Vagina (tissue), 2 donors: ENCODE results near the gene ZNF263. TPM values are rescaled to one million over a fixed set of nuclear protein-coding genes. Genes with fewer than 3 reads are reported as not detected.

Source experiments
- DNase-seq, 2 donors: peaks; one replicate each; pipeline ENCODE4 v3.0.0-alpha.2; 2017; ENCODE audit errors: extremely low spot score in 2 of 2
- H3K27ac ChIP-seq: fragments of 200-600 bp; sonication (generic); one replicate; pipeline ENCODE4 v1.5.1; 2019
- H3K27me3 ChIP-seq: fragments of 200-600 bp; sonication (generic); one replicate; pipeline ENCODE4 v1.5.1; 2019
- H3K36me3 ChIP-seq, 2 donors: fragments of 200-600 bp; sonication (generic); one replicate each; pipeline ENCODE4 v1.5.1; 2017 to 2019
- H3K4me1 ChIP-seq: fragments of 200-600 bp; sonication (generic); one replicate; pipeline ENCODE4 v1.5.1; 2019
- H3K4me3 ChIP-seq, 2 donors: fragments of 200-600 bp; sonication (generic); 1 replicate in 1 of 2; 2 replicates in 1 of 2; pipeline ENCODE4 v1.5.1; 2016 to 2019
- H3K9me3 ChIP-seq: fragments of 200-600 bp; sonication (generic); one replicate; pipeline ENCODE4 v1.5.1; 2019
- POLR2A ChIP-seq, 2 donors: fragments of 450-650 bp; IDR thresholded peaks; one replicate each; pipeline ENCODE4 v1.6.1; 2017; ENCODE audit warnings: antibody characterized with exemption in 2 of 2, mild to moderate bottlenecking in 2 of 2, moderate library complexity in 2 of 2
- POLR2AphosphoS5 ChIP-seq, 2 donors: sonication (generic); formaldehyde crosslinking; IDR thresholded peaks; one replicate each; pipeline ENCODE4 v1.9.0; 2017; ENCODE audit warnings: antibody characterized with exemption in 2 of 2, mild to moderate bottlenecking in 2 of 2, low read depth in 1 of 2; ENCODE audit not compliant: insufficient read depth in 1 of 2
- intact Hi-C: fragments of 100-400 bp; cut with DNase I; formaldehyde crosslinking; loops from one replicate; pipeline ENCODE4 v1.15.1; 2023
- total RNA-seq: library from RNA; depleted of rRNA; stranded (reverse); fragments of >200 nt; gene quantifications from one replicate; pipeline ENCODE4 v1.2.3, GENCODE V29; 2016
- TF ChIP-seq, protein P1 (sequence below), 3 experiments: fragments of 450-650 bp in 2 of 3; fragments of 200-600 bp in 1 of 3; sonication (generic) in 1 of 3; IDR thresholded peaks; one replicate each; pipeline ENCODE4 v1.5.1; 2017 to 2019; ENCODE audit warnings: antibody characterized with exemption in 3 of 3, mild to moderate bottlenecking in 2 of 3, moderate library complexity in 2 of 3

Gene ZNF263
- total RNA-seq, 1 donor from 2014 or later: 29.7 TPM

DNA sequence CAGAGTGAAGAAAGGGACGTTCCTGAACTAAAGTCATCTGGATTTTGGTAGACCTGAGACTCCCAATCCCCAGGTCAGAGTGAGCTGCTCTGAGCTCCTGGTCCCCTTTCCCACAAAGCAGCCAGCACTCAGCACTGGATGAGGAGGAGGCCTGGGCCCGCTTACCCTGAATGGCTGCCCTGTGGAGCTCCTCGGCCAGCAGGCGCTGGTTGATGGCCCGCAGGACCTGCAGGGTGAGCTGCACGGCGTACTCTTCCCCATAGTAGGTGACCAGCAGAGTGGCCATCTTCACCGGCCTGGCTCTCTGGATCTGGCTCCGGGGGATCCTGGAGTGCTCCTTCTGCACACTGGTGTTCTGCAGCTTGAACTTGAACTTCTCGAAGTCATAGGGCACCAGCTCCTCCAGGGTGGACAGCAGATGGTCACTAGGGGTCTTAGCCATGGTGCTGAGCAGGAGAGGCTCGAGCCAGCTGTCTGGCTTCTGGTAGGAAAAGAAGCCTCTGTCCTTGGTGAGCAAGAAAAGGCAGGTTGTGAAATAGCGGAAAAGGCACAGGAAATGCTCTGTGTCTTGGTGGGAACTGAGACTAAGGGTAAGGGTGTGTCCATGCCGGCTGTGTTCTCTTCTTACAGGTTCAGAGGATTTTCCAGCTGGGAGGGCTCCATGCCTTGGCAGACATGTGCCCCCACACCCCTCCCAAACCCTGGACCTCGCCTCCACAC lies 27.0 kb upstream of the ZNF263 start, which contains the start of gene MEFV:
MEFV (minus strand) TSS at position 488 of the 720 bp plus-strand sequence; CDS start at position 442, 46 bp downstream.
- Histone ChIP-seq H3K9me3 (no peaks in the 10 kb centered on the region), H3K27ac (no peak within 1 kb of the TSS), H3K27me3 (no peaks in the 10 kb centered on the region), H3K4me1 (no peaks in the 10 kb centered on the region), H3K36me3 (no peaks in the 10 kb centered on the region), H3K4me3 (no peak within 1 kb of the TSS)
- DNase-seq: no peak
- intact Hi-C loops: no loop called here
- TF ChIP-seq, protein P1, sequence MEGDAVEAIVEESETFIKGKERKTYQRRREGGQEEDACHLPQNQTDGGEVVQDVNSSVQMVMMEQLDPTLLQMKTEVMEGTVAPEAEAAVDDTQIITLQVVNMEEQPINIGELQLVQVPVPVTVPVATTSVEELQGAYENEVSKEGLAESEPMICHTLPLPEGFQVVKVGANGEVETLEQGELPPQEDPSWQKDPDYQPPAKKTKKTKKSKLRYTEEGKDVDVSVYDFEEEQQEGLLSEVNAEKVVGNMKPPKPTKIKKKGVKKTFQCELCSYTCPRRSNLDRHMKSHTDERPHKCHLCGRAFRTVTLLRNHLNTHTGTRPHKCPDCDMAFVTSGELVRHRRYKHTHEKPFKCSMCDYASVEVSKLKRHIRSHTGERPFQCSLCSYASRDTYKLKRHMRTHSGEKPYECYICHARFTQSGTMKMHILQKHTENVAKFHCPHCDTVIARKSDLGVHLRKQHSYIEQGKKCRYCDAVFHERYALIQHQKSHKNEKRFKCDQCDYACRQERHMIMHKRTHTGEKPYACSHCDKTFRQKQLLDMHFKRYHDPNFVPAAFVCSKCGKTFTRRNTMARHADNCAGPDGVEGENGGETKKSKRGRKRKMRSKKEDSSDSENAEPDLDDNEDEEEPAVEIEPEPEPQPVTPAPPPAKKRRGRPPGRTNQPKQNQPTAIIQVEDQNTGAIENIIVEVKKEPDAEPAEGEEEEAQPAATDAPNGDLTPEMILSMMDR (IDR thresholded peaks at IDR 0.05): no peak
- TF ChIP-seq POLR2A (IDR thresholded peaks at IDR 0.05) (no peak), POLR2AphosphoS5 (IDR thresholded peaks at IDR 0.05; ENCODE audit: insufficient read depth in 1 of 2, low read depth in 1 of 2) (no peak)

DNA sequence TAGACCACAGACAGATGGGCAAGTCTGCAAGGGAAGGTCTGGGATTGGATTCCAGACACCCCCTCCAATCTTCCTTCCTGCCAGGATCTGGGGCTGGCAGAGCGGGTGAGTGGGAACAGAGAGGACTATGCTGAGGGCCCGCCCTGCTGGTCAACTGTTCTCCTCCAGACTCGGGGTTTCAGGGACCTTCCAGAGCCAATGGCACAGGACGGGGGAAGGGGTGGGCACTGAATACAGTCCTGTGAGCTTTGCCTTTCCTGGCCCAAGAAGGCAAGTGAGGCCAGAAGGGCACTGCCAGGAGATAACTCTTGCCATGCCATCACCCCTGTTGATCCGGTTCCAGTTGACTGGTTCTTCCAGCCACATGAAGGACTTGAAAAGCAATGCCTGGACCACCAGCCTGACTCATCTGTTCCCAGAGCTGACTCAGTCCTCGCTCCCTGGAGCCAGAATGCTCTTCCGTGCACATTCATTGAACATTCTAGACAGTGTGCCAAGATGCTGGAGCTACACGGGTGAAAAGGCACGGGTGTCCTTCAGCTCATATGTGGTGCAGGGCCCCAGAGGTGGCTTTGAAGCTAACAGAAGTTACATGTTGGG lies 26.3 kb upstream of the ZNF263 start:
- H3K36me3 ChIP-seq: no peaks in the 10 kb centered on the region

GRCh38 chr16:3259836-3260235 lies 23.5 kb upstream of the ZNF263 start:
- no peak for TF ChIP-seq POLR2A (IDR thresholded peaks at IDR 0.05)
- no peak for TF ChIP-seq POLR2AphosphoS5 (IDR thresholded peaks at IDR 0.05; ENCODE audit: insufficient read depth in 1 of 2, low read depth in 1 of 2)
- TF ChIP-seq, protein P1 (IDR thresholded peaks at IDR 0.05): no peak
- intact Hi-C loops: no loop called here
- Histone ChIP-seq H3K27me3 (no peaks in the 10 kb centered on the region), H3K36me3 (no peaks in the 10 kb centered on the region), H3K4me3 (no peak overlapping the region), H3K27ac (no peak overlapping the region), H3K4me1 (peaks cover 10% of the 10 kb centered on the region), H3K9me3 (no peaks in the 10 kb centered on the region)
- no peak for DNase-seq

More for the DNA sequence above, 26.3 kb upstream of the ZNF263 start:
- no peaks in the 10 kb centered on the region for H3K27me3 ChIP-seq
- H3K9me3 ChIP-seq: no peaks in the 10 kb centered on the region
- H3K4me3 ChIP-seq: no peak overlapping the region
- DNase-seq: no peak
- H3K4me1 ChIP-seq: no peaks in the 10 kb centered on the region
- intact Hi-C loops: no loop called here
- TF ChIP-seq POLR2A (IDR thresholded peaks at IDR 0.05) (no peak), POLR2AphosphoS5 (IDR thresholded peaks at IDR 0.05; ENCODE audit: insufficient read depth in 1 of 2, low read depth in 1 of 2) (no peak)
- TF ChIP-seq, protein P1 (IDR thresholded peaks at IDR 0.05): no peak
- H3K27ac ChIP-seq: no peak overlapping the region

DNA sequence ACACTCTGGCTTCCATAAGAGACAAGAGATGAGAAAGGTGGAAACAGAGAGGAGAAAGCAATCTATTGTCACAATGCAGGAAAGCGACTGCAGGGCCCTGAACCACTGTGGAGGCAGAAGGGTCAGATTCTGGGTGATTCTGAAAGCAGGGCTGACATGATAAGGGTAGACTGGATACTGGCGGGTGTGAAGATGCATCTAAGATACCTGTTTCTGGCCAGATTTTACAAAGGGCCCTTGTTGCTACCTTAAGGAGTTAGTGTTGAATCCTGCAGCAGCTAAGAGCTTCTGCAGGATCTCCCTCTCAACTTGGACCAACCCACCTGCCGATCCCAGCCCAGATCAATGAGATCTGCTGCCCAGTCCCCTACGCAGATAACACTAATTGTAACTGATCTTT lies 20.8 kb upstream of the ZNF263 start:
- TF ChIP-seq, protein P1 (IDR thresholded peaks at IDR 0.05): no peak
- TF ChIP-seq POLR2A (IDR thresholded peaks at IDR 0.05) (no peak), POLR2AphosphoS5 (IDR thresholded peaks at IDR 0.05; ENCODE audit: insufficient read depth in 1 of 2, low read depth in 1 of 2) (no peak)

More for the DNA sequence above, 20.8 kb upstream of the ZNF263 start:
- Histone ChIP-seq H3K36me3 (peaks cover 0 to 9% of the 10 kb centered on the region in 2 donors), H3K27me3 (no peaks in the 10 kb centered on the region), H3K9me3 (no peaks in the 10 kb centered on the region), H3K4me1 (peaks cover 18% of the 10 kb centered on the region), H3K27ac (no peak overlapping the region), H3K4me3 (no peak overlapping the region)
- intact Hi-C loops: no loop called here
- no peak for DNase-seq
